Measurements from ENCODE around the gene ERN2.

ERN2 gene

GRCh38 chr16:23716484-23716883, 3.5 kb upstream of the ERN2 start:
- no peak for DNase-seq

GRCh38 chr16:23711785-23712184, 1.2 kb downstream of the ERN2 start:
- DNase-seq: no peak

GRCh38 chr16:23710504-23710903, 2.5 kb downstream of the ERN2 start:
- no peak for DNase-seq

GRCh38 chr16:23710008-23710407, 3.0 kb downstream of the ERN2 start:
- no peak for DNase-seq

- DNase-seq: no peak
These were observed 3.5 kb downstream of the ERN2 start for GRCh38 chr16:23709536-23709935.

- no peak for DNase-seq
These were observed 6.6 kb downstream of the ERN2 start for GRCh38 chr16:23706439-23706838.

- DNase-seq: no peak
These were observed 7.5 kb downstream of the ERN2 start for GRCh38 chr16:23705517-23705902.

GRCh38 chr16:23704772-23705516, 8.1 kb downstream of the ERN2 start:
- DNase-seq: no peak

GRCh38 chr16:23702951-23703350, 10.1 kb downstream of the ERN2 start:
- DNase-seq: no peak

- no peak for DNase-seq
These were observed 12.0 kb downstream of the ERN2 start for GRCh38 chr16:23701045-23701444.

- DNase-seq: no peak
These were observed 12.5 kb downstream of the ERN2 start for GRCh38 chr16:23700509-23700908.

GRCh38 chr16:23700093-23700492, 12.9 kb downstream of the ERN2 start:
- no peak for DNase-seq

- DNase-seq: no peak
These were observed 13.9 kb downstream of the ERN2 start for GRCh38 chr16:23699100-23699499.

GRCh38 chr16:23695756-23696155, 17.3 kb downstream of the ERN2 start:
- DNase-seq: no peak

GRCh38 chr16:23694644-23695373, 18.2 kb downstream of the ERN2 start:
- no peak for DNase-seq

GRCh38 chr16:23694265-23694643, 18.8 kb downstream of the ERN2 start:
- no peak for DNase-seq

- DNase-seq: no peak
These were observed 20.7 kb downstream of the ERN2 start for GRCh38 chr16:23692190-23692837.

- no peak for DNase-seq
These were observed 21.4 kb downstream of the ERN2 start for GRCh38 chr16:23691483-23692189.

- no peak for DNase-seq
These were observed 22.1 kb downstream of the ERN2 start for GRCh38 chr16:23690771-23691482.

- no peak for DNase-seq
These were observed 23.4 kb downstream of the ERN2 start for GRCh38 chr16:23689442-23690187.

- no peak for DNase-seq
These were observed 25.8 kb downstream of the ERN2 start for GRCh38 chr16:23687034-23687808.

Data from bone marrow (tissue), 2 donors.